ENCODE results near the gene ATG5. TPM values are rescaled to one million over a fixed set of nuclear protein-coding genes. Genes with fewer than 3 reads are reported as not detected.
"Not testable (repeated sequence)": the region's sequence is repeated elsewhere in the genome, so short reads cannot be mapped to it uniquely, and the experiment has no call there.

Gene ATG5
- total RNA-seq, 1 donor from 2014 or later, result 25.5 TPM

DNA sequence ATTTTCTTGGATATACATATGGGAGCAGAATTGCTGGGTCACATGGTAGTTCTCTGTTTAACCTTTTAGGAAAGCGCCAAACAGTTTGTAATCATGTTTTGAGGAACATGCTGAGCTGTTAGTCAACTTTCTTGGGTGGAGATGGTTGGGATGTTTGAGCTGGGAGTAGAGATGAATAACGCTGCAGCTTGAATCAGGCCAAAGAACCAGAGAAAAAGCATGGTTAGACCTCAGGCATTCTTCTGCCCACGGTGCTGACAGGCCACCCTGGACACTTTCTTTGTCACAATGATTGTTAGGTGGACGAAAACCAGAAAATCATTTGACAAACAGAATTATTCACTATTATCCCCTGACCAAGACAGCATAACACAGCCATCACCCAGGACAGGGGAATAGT lies 172.6 kb downstream of the ATG5 start:
- TF ChIP-seq, protein P1, sequence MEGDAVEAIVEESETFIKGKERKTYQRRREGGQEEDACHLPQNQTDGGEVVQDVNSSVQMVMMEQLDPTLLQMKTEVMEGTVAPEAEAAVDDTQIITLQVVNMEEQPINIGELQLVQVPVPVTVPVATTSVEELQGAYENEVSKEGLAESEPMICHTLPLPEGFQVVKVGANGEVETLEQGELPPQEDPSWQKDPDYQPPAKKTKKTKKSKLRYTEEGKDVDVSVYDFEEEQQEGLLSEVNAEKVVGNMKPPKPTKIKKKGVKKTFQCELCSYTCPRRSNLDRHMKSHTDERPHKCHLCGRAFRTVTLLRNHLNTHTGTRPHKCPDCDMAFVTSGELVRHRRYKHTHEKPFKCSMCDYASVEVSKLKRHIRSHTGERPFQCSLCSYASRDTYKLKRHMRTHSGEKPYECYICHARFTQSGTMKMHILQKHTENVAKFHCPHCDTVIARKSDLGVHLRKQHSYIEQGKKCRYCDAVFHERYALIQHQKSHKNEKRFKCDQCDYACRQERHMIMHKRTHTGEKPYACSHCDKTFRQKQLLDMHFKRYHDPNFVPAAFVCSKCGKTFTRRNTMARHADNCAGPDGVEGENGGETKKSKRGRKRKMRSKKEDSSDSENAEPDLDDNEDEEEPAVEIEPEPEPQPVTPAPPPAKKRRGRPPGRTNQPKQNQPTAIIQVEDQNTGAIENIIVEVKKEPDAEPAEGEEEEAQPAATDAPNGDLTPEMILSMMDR (conservative IDR thresholded peaks at IDR 0.05; ENCODE audit: low read depth, low read length), result no peak
- no peak overlapping the region for H3K4me3 ChIP-seq (ENCODE audit: low read depth, low read length)
- no peak for DNase-seq (ENCODE audit: low read depth)

DNA sequence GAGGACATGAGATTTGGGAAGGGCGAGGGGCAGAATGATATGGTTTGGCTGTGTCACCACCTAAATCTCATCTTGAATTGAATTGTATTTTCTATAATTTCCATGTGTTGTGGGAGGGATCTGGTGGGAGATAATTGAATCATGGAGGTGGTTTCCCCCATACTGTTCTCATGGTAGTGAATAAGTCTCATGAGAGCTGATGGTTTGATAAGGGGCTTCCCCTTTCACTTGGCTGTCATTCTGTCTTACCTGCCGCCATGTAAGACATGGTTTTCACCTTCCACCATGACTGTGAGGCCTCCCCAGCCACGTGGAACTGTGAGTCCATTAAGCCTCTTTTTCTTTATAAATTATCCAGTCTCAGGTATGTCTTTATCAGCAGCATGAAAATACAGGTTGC lies 173.1 kb downstream of the ATG5 start:
- DNase-seq (ENCODE audit: low read depth); H3K4me3 ChIP-seq (ENCODE audit: low read depth, low read length): not testable (repeated sequence)

DNA sequence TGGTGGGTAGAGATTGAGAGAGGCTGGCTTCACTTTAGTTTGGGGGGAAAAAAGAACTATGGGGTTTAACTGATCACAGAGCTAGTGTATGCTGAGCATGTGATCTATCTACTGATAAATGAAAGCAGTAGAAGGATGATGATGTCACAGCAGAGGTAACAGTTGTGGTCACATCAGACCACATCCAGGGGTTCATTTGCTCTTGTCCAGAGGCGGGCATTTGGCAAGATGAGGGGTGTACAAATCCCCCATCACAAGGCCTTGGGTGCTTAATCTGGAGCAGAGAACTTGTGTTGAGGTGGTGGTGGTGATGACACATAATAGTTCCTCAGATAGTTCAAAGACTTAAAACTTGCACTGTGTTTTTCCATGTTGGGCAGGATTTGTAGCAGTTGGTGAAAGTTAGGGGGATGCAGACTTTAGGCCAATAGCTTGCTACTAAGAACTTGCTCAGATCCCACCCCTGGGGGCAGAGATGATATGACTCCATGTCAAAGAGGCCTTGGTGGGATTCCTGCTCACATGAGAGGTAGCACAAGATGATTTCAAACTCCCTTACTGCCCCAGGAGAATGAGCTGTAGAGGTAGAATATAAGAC lies 176.0 kb downstream of the ATG5 start:
- no peak overlapping the region for H3K4me3 ChIP-seq (ENCODE audit: low read depth, low read length)
- no peak for DNase-seq (ENCODE audit: low read depth)
- TF ChIP-seq, protein P1 (conservative IDR thresholded peaks at IDR 0.05; ENCODE audit: low read depth, low read length), result no peak

DNA sequence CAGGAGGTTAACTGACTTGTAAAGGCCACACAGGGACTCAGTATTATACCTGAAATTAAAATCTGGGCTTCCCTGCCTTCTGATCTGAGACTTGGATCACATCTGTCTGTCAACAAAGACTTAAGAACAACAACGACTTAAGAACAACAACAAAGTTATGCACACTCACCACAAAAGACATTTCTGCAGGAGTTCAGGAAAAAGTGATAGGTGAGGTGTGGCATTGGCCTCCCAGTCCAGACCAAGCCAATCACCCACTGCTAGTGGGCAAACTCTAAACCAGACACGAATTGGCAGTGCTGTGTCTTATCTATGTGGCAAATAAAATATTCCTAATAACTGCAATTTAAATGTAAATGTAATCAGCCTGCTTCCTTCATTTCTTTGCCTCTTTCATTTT lies 178.1 kb downstream of the ATG5 start:
- no peak for DNase-seq (ENCODE audit: low read depth)
- TF ChIP-seq, protein P1 (conservative IDR thresholded peaks at IDR 0.05; ENCODE audit: low read depth, low read length), result no peak
- H3K4me3 ChIP-seq (ENCODE audit: low read depth, low read length), result no peak overlapping the region

DNA sequence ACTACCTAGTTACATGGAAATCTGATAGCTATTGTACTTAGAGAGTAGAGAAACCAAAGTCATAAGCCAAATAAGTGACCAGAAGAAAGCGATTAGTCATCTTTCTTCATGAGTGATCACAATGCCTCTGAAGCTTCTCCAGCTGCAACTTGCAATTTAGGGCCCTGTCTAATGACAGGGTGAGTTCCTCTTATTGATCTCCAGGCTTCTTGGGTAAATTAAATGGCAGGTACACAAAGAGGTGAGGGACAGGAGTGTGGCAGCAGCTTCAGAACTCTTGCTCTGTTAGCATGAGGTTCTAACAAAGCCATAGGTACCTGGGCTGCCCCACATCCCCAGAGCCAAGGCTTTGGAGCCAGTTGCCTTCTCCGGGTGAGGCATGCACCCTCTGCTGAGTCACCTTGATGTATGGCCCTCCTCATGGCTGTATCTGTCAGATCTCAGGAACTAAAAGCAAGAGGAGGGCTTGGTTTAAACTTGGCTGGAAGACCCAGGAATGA lies 178.7 kb downstream of the ATG5 start:
- TF ChIP-seq, protein P1 (conservative IDR thresholded peaks at IDR 0.05; ENCODE audit: low read depth, low read length), result no peak

DNA sequence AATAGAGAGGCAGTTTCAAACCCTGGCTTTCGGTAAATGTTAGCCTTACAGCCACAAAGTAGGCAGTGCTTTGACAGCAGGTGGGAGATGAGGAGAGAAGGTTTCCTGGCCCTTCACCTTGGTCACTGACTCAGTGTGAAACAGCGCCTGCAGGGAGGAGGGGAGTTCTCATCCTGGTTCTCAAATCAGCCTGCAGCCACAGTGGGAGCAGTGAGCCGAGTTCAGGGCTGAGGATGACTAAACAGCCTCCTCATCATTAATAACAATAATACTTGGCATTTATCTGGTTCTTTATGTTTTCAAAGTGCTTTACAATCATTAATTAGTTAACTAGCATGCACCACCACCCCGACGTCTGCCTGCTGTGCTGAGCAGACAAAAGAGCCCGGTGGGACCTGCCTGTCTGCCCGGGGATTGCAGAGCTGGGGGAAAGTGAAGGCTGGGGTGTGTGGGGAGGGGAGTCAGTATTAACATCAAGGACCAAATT lies 179.8 kb downstream of the ATG5 start:
- TF ChIP-seq, protein P1 (conservative IDR thresholded peaks at IDR 0.05; ENCODE audit: low read depth, low read length), result no peak
- no peak for DNase-seq (ENCODE audit: low read depth)
- H3K4me3 ChIP-seq (ENCODE audit: low read depth, low read length), result no peak overlapping the region

More for the DNA sequence above, 178.7 kb downstream of the ATG5 start:
- DNase-seq (ENCODE audit: low read depth), result no peak
- H3K4me3 ChIP-seq (ENCODE audit: low read depth, low read length), result no peak overlapping the region

DNA sequence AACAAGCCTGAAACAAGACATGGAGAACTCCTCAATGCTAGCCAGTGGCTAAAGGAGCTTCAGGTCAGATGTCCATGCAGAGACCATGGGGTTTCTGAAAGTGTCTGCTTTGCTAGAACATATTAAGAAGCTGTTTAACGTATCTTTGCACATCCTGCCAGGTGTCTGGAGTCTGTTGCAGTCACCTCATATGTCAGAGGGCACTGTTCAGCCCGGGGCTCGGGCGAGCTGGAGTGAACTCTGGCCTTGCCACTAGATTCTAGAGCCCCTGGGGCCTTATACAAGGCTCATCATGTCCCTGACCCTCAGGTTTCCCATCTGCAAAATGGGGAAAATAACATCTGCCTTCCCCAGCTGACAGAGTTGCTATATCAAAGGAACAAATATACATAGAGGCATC lies 180.4 kb downstream of the ATG5 start:
- TF ChIP-seq, protein P1 (conservative IDR thresholded peaks at IDR 0.05; ENCODE audit: low read depth, low read length), result no peak
- no peak for DNase-seq (ENCODE audit: low read depth)
- H3K4me3 ChIP-seq (ENCODE audit: low read depth, low read length), result no peak overlapping the region

Data from epithelial cell of proximal tubule (primary cell).